Bronchial epithelial cell (primary cell): Measurements from ENCODE around the gene RAP1A. TPM values are rescaled to one million over a fixed set of nuclear protein-coding genes. Genes with fewer than 3 reads are reported as not detected.
"Not testable (repeated sequence)": the region's sequence is repeated elsewhere in the genome, so short reads cannot be mapped to it uniquely, and the experiment has no call there.

Source experiments
- DNase-seq: peaks from one replicate; pipeline ENCODE4 v3.0.0-alpha.2; 2010; ENCODE audit warnings: low read depth
- FAIRE-seq: peaks from 2 replicates; lab custom pipeline; 2011; peaks lifted over from hg19 to GRCh38; lab: Jason Lieb, UNC
- H3K27me3 ChIP-seq: 2 replicates; pipeline ENCODE4 v1.5.1; 2011; ENCODE audit warnings: low read length; ENCODE audit not compliant: control insufficient read depth, insufficient read depth
- H3K36me3 ChIP-seq: 2 replicates; pipeline ENCODE4 v1.5.1; 2011; ENCODE audit warnings: low read length; ENCODE audit not compliant: control insufficient read depth, insufficient read depth
- H3K4me3 ChIP-seq: 2 replicates; pipeline ENCODE4 v1.5.1; 2011; ENCODE audit warnings: mild to moderate bottlenecking, low read depth, low read length, control low read depth
- total RNA-seq: library from RNA; depleted of rRNA; stranded (reverse); fragments of >200 nt; gene quantifications from 2 replicates; pipeline ENCODE4 v1.2.1, GENCODE V29; 2014
- TF ChIP-seq, protein P1 (sequence below): IDR thresholded peaks from 2 replicates; pipeline ENCODE4 v1.5.1; 2011; ENCODE audit warnings: mild to moderate bottlenecking, moderate library complexity, low read length, control low read depth, inconsistent platforms; ENCODE audit not compliant: insufficient read depth, severe bottlenecking

The RAP1A gene
- total RNA-seq, 1 donor from 2014 or later = 16.6 TPM

DNA sequence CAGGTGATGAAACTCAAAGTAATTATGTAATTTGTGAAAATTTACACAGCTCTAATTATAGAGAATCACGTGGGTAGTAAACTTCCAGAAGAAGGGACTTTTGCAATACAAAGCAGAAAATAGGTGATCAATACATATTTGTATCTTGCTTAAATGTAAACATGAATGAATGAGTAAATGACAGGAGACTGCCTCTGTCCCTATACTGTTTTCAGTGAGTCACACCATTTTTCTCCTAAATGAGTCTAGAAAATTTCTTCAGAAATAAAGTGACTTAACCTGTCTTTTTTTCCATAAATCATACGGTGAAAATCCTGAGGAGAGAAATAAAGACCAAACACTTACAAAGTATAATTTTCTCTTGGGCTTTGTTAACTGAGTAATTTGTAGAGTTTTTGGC lies 11.9 kb downstream of the RAP1A start:
- FAIRE-seq (no peak), DNase-seq (no peak)
- H3K4me3 ChIP-seq = no peak overlapping the region
- no peaks in the 10 kb centered on the region for H3K27me3 ChIP-seq
- TF ChIP-seq, protein P1, sequence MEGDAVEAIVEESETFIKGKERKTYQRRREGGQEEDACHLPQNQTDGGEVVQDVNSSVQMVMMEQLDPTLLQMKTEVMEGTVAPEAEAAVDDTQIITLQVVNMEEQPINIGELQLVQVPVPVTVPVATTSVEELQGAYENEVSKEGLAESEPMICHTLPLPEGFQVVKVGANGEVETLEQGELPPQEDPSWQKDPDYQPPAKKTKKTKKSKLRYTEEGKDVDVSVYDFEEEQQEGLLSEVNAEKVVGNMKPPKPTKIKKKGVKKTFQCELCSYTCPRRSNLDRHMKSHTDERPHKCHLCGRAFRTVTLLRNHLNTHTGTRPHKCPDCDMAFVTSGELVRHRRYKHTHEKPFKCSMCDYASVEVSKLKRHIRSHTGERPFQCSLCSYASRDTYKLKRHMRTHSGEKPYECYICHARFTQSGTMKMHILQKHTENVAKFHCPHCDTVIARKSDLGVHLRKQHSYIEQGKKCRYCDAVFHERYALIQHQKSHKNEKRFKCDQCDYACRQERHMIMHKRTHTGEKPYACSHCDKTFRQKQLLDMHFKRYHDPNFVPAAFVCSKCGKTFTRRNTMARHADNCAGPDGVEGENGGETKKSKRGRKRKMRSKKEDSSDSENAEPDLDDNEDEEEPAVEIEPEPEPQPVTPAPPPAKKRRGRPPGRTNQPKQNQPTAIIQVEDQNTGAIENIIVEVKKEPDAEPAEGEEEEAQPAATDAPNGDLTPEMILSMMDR = no peak
- no peaks in the 10 kb centered on the region for H3K36me3 ChIP-seq

- H3K36me3 ChIP-seq, FAIRE-seq, H3K4me3 ChIP-seq, H3K27me3 ChIP-seq, DNase-seq: not testable (repeated sequence)
Measured at GRCh38 chr1:111632771-111633170, 13.2 kb downstream of the RAP1A start.

DNA sequence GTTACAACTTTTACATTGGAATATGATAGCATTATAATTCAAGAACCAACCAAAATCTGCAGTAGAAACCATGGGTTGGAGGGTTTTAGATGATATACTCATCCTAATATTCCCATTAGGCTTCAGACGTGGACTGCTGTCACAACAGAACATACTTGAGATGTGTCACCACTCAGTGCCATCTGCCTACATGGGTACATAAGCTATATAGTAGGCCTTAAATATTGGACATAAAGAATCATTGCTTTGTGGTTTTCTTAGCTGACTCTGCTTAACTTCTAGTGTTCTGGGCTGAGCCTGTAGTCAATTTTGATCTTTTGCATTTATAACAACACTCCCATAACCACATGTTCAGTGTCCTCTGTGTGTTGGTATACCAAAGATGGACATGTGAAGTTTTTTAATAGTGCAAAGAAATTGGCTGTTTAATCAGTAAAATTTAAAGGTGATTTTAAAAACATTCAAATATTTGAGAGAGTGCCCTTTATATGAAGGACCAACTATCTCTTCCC lies 14.2 kb downstream of the RAP1A start:
- TF ChIP-seq, protein P1 = no peak
- FAIRE-seq = no peak
- H3K36me3 ChIP-seq = no peaks in the 10 kb centered on the region

GRCh38 chr1:111635324-111636009 lies 15.9 kb downstream of the RAP1A start:
- H3K36me3 ChIP-seq = no peaks in the 10 kb centered on the region
- FAIRE-seq (no peak), DNase-seq (no peak)
- no peak overlapping the region for H3K4me3 ChIP-seq
- TF ChIP-seq, protein P1 = no peak
- no peaks in the 10 kb centered on the region for H3K27me3 ChIP-seq

More for the DNA sequence above, 14.2 kb downstream of the RAP1A start:
- no peak overlapping the region for H3K4me3 ChIP-seq
- no peak for DNase-seq
- no peaks in the 10 kb centered on the region for H3K27me3 ChIP-seq

DNA sequence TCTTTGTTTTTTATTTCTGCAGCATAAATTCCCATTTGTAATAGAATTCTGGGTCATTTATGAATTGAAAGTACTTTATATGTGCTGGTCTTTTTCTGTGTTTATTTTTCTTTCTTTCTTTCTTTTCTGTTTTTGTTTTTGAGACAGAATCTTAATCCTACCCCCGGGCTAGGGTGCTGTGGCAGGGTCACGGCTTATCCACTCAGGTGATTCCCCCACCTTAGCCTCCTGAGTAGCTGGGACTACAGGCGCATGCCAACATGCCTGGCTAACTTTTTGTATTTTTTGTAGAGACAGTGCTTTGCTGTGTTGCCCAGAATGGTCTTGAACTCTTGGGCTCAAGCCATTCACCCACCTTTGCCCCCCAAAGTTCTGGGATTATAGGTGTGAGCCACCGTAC lies 18.7 kb downstream of the RAP1A start:
- Histone ChIP-seq H3K36me3 (no peaks in the 10 kb centered on the region), H3K27me3 (no peaks in the 10 kb centered on the region), H3K4me3 (no peak overlapping the region)
- FAIRE-seq (no peak), DNase-seq (no peak)
- TF ChIP-seq, protein P1 = no peak

GRCh38 chr1:111639602-111640198 lies 20.1 kb downstream of the RAP1A start:
- H3K4me3 ChIP-seq = no peak overlapping the region
- no peaks in the 10 kb centered on the region for H3K36me3 ChIP-seq
- TF ChIP-seq, protein P1 = no peak
- no peak for DNase-seq
- no peaks in the 10 kb centered on the region for H3K27me3 ChIP-seq
- FAIRE-seq = no peak
